MM.1S (cell line): ENCODE results near the gene CHMP5.

ENCODE experiments used
- DNase-seq: peaks from one replicate; pipeline ENCODE4 v3.0.0-alpha.2; 2015
- H2AFZ ChIP-seq: fragments of 300-600 bp; sonication (generic); 2 replicates; pipeline ENCODE4 v1.6.0; 2016; ENCODE audit warnings: antibody characterized with exemption, low read length
- H3F3A ChIP-seq: fragments of 300-600 bp; sonication (generic); 2 replicates; pipeline ENCODE4 v1.6.1; 2016; ENCODE audit warnings: mild to moderate bottlenecking, antibody characterized with exemption, low read length, moderate library complexity, mixed read lengths; ENCODE audit not compliant: insufficient read depth
- H3K27ac ChIP-seq: fragments of 300-600 bp; sonication (generic); 2 replicates; pipeline ENCODE4 v1.5.1; 2016; ENCODE audit warnings: mild to moderate bottlenecking, low read length
- H3K27me3 ChIP-seq: fragments of 300-600 bp; sonication (generic); replicated peaks from 2 replicates; pipeline ENCODE4 v1.6.0; 2016; ENCODE audit warnings: low read length; ENCODE audit not compliant: insufficient read depth
- H3K36me3 ChIP-seq: fragments of 300-600 bp; sonication (generic); replicated peaks from 2 replicates; pipeline ENCODE4 v1.6.1; 2016; ENCODE audit warnings: mild to moderate bottlenecking, low read length, mixed read lengths; ENCODE audit not compliant: insufficient read depth
- H3K4me1 ChIP-seq: fragments of 300-600 bp; sonication (generic); 2 replicates; pipeline ENCODE4 v1.6.1; 2016; ENCODE audit warnings: low read length, mixed read lengths
- H3K4me2 ChIP-seq: fragments of 300-600 bp; sonication (generic); 2 replicates; pipeline ENCODE4 v1.6.0; 2016; ENCODE audit warnings: low read depth, low read length
- H3K4me3 ChIP-seq: fragments of 300-600 bp; sonication (generic); 2 replicates; pipeline ENCODE4 v1.5.1; 2016; ENCODE audit warnings: low read length, mixed read lengths
- H3K79me2 ChIP-seq: fragments of 300-600 bp; sonication (generic); 2 replicates; pipeline ENCODE4 v1.6.1; 2016; ENCODE audit warnings: mixed run types, low read length, mixed read lengths
- H3K9ac ChIP-seq: fragments of 300-600 bp; sonication (generic); 2 replicates; pipeline ENCODE4 v1.6.1; 2016; ENCODE audit warnings: low read length, mixed read lengths
- H3K9me2 ChIP-seq: fragments of 300-600 bp; sonication (generic); replicated peaks from 2 replicates; pipeline ENCODE4 v1.6.1; 2016; ENCODE audit warnings: mild to moderate bottlenecking, low read length, mixed read lengths; ENCODE audit not compliant: insufficient read depth
- H3K9me3 ChIP-seq: fragments of 300-600 bp; sonication (generic); replicated peaks from 2 replicates; pipeline ENCODE4 v1.6.1; 2016; ENCODE audit warnings: mild to moderate bottlenecking, low read length, mixed read lengths; ENCODE audit not compliant: insufficient read depth
- H4K20me1 ChIP-seq: fragments of 300-600 bp; sonication (generic); 2 replicates; pipeline ENCODE4 v1.6.1; 2016; ENCODE audit warnings: mild to moderate bottlenecking, low read length, moderate library complexity, mixed read lengths; ENCODE audit not compliant: insufficient read depth
- EZH2 ChIP-seq: fragments of 300-600 bp; sonication (generic); optimal IDR thresholded peaks from 2 replicates; pipeline ENCODE3; 2017; ENCODE audit warnings: low read depth, mild to moderate bottlenecking, antibody characterized with exemption, low read length, mixed read lengths
- EZH2phosphoT487 ChIP-seq: fragments of 300-600 bp; sonication (generic); IDR thresholded peaks from 2 replicates; pipeline ENCODE4 v1.6.1; 2018; ENCODE audit warnings: antibody characterized with exemption, low read length
- TF ChIP-seq, protein P1 (sequence below): fragments of 300-600 bp; sonication (generic); IDR thresholded peaks from 2 replicates; pipeline ENCODE4 v1.5.1; 2016; ENCODE audit warnings: antibody characterized with exemption, low read length, mixed read lengths

CHMP5 gene

DNA sequence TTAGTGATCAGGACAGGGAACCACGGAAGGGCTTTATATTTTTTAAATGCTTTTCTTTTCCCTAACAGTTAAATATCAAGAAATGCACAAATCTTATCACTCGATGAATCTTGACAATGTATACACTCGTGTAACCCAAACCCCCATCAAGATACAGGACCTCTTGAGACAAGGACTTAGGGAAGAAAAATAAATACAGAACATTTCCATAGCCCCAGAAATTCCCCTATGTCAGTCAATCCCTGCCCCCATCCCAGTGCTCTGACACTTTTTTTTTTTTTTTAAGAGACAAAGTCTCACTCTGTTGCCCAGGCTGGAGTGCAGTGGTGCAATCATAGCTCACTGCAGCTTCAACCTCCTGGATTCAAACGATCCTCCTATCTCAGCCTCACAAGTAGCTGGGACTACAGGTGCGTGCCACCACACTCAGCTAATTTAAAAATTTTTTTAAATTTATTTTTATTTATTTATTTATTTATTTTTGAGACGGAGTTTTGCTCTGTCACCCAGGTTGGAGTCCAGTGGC is 22.2 kb upstream of the CHMP5 start:
- no peaks in the 10 kb centered on the region for H3K4me1 ChIP-seq
- H3K36me3 ChIP-seq, result no peaks in the 10 kb centered on the region
- H3K79me2 ChIP-seq, result no peaks in the 10 kb centered on the region
- H3K4me2 ChIP-seq, result no peak overlapping the region
- H3K4me3 ChIP-seq, result no peak overlapping the region
- H2AFZ ChIP-seq, result no peak overlapping the region
- DNase-seq, result no peak
- H3K9me2 ChIP-seq, result no peaks in the 10 kb centered on the region
- no peak overlapping the region for H3K27ac ChIP-seq
- no peaks in the 10 kb centered on the region for H3F3A ChIP-seq
- no peaks in the 10 kb centered on the region for H3K27me3 ChIP-seq
- no peaks in the 10 kb centered on the region for H4K20me1 ChIP-seq
- H3K9me3 ChIP-seq, result no peaks in the 10 kb centered on the region
- TF ChIP-seq, protein P1, sequence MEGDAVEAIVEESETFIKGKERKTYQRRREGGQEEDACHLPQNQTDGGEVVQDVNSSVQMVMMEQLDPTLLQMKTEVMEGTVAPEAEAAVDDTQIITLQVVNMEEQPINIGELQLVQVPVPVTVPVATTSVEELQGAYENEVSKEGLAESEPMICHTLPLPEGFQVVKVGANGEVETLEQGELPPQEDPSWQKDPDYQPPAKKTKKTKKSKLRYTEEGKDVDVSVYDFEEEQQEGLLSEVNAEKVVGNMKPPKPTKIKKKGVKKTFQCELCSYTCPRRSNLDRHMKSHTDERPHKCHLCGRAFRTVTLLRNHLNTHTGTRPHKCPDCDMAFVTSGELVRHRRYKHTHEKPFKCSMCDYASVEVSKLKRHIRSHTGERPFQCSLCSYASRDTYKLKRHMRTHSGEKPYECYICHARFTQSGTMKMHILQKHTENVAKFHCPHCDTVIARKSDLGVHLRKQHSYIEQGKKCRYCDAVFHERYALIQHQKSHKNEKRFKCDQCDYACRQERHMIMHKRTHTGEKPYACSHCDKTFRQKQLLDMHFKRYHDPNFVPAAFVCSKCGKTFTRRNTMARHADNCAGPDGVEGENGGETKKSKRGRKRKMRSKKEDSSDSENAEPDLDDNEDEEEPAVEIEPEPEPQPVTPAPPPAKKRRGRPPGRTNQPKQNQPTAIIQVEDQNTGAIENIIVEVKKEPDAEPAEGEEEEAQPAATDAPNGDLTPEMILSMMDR, result no peak
- no peak for TF ChIP-seq EZH2
- no peak for TF ChIP-seq EZH2phosphoT487
- H3K9ac ChIP-seq, result no peak overlapping the region

DNA sequence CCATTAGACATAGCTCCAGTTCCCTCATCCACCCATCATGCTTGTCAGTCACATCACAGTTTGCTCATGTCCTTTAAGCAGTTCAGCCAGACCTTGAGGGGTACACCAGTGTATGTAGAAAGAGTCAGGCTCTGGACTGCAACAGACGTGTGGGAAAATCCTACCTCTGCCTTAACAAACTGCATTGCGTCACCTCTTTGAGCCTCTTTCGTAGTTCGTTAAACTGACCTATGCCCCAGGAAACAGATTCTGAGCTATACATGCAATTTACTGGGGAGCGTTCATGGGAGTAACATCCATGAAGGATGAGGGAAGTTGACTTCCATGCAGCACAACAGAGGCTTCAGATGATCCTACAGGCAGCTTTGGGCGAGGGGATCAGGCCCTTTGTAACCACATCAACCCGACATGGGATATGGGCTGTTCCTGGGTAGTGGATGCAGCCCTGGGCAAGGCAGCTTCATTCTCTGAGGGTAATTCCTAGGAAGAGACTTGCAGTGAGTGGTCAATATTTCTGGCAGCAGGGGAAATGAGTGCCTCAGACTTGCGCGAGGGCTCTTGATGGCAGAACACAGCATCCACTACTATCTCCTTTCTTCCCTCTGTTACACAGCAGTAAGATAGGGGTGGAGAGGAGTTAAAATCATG is 20.6 kb upstream of the CHMP5 start:
- peak; percentile 5 for DNase-seq
- H2AFZ ChIP-seq, result no peak overlapping the region
- no peak overlapping the region for H3K4me3 ChIP-seq
- no peaks in the 10 kb centered on the region for H3K27me3 ChIP-seq
- no peak overlapping the region for H3K4me2 ChIP-seq
- no peaks in the 10 kb centered on the region for H3K36me3 ChIP-seq
- no peak overlapping the region for H3K27ac ChIP-seq
- H3K9me3 ChIP-seq, result no peaks in the 10 kb centered on the region
- no peaks in the 10 kb centered on the region for H3K9me2 ChIP-seq
- H3K79me2 ChIP-seq, result no peaks in the 10 kb centered on the region
- H3K4me1 ChIP-seq, result peaks cover 9% of the 10 kb centered on the region
- no peak overlapping the region for H3K9ac ChIP-seq
- H3F3A ChIP-seq, result peaks cover 7% of the 10 kb centered on the region
- TF ChIP-seq EZH2phosphoT487 (no peak), EZH2 (no peak)
- TF ChIP-seq, protein P1, result no peak
- H4K20me1 ChIP-seq, result no peaks in the 10 kb centered on the region

DNA sequence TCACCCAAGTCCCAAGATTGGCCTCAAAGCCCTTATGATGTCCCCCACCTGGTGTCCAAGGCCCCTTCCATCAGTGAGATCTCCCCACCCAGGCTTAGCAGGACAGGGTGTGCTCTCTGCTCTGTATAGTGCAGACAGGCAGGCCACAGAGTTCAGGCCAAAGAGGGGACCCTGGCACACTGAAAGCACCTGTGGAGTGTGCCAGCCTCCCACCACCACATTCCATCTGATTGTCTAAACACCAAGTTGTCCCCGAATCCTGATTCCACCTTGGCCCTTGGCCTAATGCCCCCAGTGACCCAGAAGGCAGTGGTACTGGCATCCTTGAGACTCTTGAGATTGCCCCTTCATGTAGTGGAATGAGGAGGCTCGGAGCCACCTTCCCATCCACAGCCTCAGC is 19.5 kb upstream of the CHMP5 start:
- Histone ChIP-seq H3K9ac (no peak overlapping the region), H3K27ac (no peak overlapping the region), H3F3A (peaks cover 18% of the 10 kb centered on the region), H4K20me1 (no peaks in the 10 kb centered on the region), H3K4me2 (no peak overlapping the region), H3K9me2 (no peaks in the 10 kb centered on the region), H3K4me1 (peaks cover 20% of the 10 kb centered on the region), H3K36me3 (no peaks in the 10 kb centered on the region), H3K79me2 (no peaks in the 10 kb centered on the region), H3K27me3 (no peaks in the 10 kb centered on the region), H2AFZ (no peak overlapping the region), H3K9me3 (no peaks in the 10 kb centered on the region), H3K4me3 (no peak overlapping the region)
- DNase-seq, result no peak
- TF ChIP-seq EZH2 (no peak), EZH2phosphoT487 (no peak)
- TF ChIP-seq, protein P1, result no peak
